Transverse colon (tissue), 3 donors: ENCODE results near the gene ZDHHC9.

Experiments used
- EP300 ChIP-seq: sonication (generic); formaldehyde crosslinking; IDR thresholded peaks from one replicate; pipeline ENCODE4 v1.6.1; 2017; ENCODE audit warnings: antibody characterized with exemption, low read depth
- POLR2A ChIP-seq: fragments of 450-650 bp; IDR thresholded peaks from one replicate; pipeline ENCODE4 v1.6.1; 2016; ENCODE audit warnings: antibody characterized with exemption, mild to moderate bottlenecking, moderate library complexity
- TF ChIP-seq, protein P1 (sequence below), 5 experiments: fragments of 200-600 bp in 3 of 5; fragments of 450-650 bp in 2 of 5; sonication (generic) in 3 of 5; IDR thresholded peaks; 1 replicate in 2 of 5; 2 replicates in 3 of 5; pipeline ENCODE4 v1.5.1; 2016 to 2017; ENCODE audit warnings: antibody characterized with exemption in 5 of 5, inconsistent platforms in 3 of 5, mild to moderate bottlenecking in 2 of 5, moderate library complexity in 1 of 5

DNA sequence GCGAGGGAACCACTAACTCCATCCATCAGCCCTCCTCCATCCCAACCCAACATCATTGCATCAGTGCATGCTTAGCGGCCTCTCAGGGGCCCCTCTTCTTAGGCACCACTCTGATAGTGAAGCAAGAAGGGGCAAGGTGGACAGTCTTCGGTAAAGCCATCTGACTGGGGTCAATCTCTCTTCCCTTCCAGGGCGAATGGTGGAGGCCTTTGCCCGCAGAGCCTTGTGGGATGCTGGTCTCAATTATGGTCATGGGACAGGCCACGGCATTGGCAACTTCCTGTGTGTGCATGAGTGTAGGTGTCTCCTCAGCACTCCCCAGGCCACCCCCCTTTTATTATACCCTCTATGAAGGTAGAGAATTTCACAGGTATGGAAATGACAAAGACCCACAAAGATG lies 82.7 kb downstream of the ZDHHC9 start:
- TF ChIP-seq, protein P1, sequence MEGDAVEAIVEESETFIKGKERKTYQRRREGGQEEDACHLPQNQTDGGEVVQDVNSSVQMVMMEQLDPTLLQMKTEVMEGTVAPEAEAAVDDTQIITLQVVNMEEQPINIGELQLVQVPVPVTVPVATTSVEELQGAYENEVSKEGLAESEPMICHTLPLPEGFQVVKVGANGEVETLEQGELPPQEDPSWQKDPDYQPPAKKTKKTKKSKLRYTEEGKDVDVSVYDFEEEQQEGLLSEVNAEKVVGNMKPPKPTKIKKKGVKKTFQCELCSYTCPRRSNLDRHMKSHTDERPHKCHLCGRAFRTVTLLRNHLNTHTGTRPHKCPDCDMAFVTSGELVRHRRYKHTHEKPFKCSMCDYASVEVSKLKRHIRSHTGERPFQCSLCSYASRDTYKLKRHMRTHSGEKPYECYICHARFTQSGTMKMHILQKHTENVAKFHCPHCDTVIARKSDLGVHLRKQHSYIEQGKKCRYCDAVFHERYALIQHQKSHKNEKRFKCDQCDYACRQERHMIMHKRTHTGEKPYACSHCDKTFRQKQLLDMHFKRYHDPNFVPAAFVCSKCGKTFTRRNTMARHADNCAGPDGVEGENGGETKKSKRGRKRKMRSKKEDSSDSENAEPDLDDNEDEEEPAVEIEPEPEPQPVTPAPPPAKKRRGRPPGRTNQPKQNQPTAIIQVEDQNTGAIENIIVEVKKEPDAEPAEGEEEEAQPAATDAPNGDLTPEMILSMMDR (IDR thresholded peaks at IDR 0.05), result no peak
- TF ChIP-seq POLR2A (no peak), EP300 (no peak)
